ENCODE measurements around the gene BCR.
A peak's percentile ranks its signal among the peaks of the same experiment; 100 is the strongest.
"Not testable (repeated sequence)": the region's sequence is repeated elsewhere in the genome, so short reads cannot be mapped to it uniquely, and the experiment has no call there.

Gene BCR

DNA sequence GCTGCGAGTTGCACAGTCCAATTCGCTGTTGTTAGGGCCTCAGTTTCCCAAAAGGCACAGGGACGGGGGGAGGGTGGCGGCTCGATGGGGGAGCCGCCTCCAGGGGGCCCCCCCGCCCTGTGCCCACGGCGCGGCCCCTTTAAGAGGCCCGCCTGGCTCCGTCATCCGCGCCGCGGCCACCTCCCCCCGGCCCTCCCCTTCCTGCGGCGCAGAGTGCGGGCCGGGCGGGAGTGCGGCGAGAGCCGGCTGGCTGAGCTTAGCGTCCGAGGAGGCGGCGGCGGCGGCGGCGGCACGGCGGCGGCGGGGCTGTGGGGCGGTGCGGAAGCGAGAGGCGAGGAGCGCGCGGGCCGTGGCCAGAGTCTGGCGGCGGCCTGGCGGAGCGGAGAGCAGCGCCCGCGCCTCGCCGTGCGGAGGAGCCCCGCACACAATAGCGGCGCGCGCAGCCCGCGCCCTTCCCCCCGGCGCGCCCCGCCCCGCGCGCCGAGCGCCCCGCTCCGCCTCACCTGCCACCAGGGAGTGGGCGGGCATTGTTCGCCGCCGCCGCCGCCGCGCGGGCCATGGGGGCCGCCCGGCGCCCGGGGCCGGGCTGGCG lies at the start of gene BCR:
Gene BCR, plus strand, starts transcription at position 209 of the 592 bp plus-strand sequence. CDS start 452 bp downstream, outside the sequence.
- DNase-seq (peak; percentile 70), ATAC-seq (peak; percentile 39)

DNA sequence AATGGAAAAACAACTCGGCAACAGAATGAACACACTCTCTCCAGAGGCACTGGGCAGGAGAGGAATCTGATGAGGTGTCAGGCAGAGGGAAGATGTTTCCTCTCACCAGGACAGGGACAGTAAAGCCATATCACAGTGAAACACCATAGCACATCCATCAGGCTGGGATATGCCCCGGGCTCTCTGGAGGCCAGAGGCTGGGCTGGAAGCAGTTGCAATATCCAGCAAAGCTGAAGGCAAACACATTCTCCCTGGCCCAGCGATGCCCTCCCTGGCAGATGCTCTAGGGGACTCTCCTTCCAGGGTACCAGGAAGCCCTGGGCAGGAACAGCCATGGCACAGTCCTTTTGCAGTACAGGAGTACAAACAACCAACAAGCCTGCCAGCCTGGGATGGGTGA lies 49.6 kb upstream of the BCR start:
- DNase-seq (no peak), ATAC-seq (no peak)

DNA sequence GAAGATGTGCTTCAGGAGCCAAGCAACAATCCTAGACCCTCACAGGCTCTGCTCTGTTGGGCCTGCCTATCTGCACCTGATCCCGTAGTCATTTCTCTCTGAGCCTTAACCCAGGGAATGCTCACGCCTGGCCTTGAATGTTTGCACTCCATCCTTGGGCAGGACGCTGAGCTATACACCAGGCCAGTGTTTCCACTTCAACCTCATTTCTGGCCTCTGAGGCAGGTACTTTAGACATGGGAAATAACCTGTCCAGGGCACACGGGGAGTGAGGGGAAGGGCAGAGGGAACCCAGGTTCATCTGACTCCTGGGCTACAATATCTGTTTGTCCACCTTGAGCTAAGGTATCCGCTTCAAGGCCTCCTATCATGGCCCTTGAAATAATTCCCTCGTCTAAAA lies 48.4 kb upstream of the BCR start:
- ATAC-seq (no peak), DNase-seq (no peak)

DNA sequence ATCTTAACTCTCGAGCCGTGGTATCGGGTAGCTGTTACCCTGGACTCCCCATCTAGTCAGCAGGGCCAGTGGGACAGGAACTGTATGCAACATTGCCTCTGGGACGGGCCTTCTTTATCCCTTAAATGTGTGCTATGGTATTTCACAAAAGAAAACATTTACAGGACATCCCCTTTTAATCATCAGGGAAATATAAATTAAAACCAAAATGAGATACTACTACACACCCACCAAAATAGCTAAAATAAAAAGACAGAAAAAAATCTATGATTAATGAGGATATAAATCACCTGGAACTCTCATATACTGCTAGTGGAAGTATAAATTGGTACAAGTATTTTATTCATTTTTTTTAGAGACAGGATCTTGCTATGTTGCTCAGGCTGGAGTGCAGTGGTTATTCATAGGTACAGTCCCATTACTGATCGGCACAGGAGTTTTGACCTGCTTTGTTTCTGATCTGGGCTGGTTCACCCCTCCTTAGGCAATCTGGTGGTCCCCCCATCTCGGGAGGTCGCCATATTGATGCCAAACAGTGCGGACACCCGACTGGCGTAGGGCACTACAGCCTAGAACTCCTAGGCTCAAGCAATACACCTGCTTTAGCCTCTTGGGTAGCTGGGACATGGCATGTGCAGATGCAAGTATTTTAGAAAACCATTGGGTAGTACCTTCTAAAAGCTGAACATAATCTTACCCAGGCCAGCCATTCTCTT lies 47.8 kb upstream of the BCR start:
- DNase-seq (no peak), ATAC-seq (no peak)

DNA sequence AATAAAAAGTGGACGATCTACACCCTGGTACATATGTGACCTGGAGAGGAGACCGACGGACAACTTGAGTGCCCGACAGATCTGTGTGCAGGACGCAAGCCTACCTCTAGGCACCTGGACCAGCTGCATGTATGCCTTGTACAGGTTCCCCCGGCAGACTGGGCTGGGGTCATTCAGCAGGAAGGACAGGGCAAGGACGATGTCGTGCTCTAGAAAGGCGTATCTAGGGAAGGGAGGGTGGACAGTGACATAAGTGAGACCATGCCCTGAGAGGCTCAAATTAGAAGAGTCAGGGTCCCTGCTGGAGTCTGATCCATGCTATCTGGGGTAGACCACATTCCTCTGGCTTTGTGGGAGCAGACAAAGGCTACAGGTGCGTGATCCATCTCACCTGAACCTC lies 46.4 kb upstream of the BCR start:
- DNase-seq (no peak), ATAC-seq (no peak)

DNA sequence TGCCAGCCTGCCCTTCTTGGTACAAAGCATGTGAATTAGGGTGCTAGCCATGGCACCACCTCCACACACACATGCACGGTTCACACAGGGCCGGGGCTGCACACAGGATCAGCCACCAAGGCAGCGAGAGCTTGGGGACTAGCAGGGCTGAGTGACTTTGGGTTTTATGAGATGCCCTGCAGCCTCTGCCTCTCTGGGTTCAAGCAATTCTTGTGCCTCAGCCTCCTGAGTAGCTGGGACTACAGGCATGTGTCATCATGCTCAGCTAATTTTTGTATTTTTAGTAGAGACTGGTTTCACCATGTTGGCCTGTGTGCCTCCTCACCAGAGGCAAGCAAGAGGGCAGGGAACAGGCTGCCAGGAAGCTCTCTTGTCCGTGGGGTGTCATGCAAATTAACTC lies 43.3 kb upstream of the BCR start:
- not testable (repeated sequence) for DNase-seq

DNA sequence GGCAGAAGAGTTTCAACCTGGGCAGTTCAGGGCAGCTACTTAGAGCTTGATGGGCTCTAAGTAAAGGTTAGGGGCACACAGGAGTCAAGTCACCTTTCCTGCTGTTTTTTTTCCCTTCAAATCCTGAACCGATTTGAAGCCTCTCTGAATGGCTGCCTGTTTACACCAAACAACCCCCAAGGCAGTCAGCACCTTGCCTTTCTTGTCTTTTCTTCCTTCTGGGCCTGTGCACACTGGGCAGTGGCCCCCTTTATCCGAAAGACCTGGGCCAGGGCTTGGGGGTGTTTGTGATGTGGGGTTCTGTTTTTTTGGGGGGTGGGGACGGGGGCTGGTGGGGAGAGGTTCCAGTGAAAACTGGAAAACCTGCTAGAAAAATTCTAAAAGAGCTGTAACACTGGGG lies 42.8 kb upstream of the BCR start:
- no peak for DNase-seq
- ATAC-seq, result no peak

More for the DNA sequence above, 43.3 kb upstream of the BCR start:
- ATAC-seq, result not testable (repeated sequence)

DNA sequence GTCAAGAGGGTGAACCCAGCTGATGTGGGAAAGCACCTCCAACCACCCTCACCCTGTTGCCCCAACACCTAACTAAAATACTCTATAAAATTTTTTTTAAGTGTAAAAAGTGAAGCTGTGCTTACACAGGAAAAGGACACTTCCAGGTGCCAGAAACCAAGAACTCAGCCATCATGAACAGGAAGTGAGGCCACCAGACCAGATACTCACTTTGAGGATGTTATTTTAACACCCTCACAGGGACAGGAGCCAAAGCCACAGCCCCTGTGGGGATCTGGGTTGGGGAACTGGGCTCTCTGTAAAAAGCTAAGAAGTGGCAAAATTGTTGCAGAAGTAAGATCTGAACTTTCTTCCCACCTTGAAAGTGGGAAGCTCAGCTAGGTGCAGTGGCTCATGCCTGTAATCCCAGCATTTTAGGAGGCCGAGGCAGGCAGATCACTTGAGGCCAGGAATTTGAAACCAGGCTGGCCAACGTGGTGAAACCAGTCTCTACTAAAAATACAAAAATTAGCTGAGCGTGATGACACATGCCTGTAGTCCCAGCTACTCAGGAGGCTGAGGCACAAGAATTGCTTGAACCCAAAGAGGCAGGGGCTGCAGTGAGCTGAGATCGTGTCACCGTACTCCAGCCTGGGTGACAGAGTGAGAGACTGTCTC lies 42.3 kb upstream of the BCR start:
- ATAC-seq (peak; percentile 34), DNase-seq (peak; percentile 41)

DNA sequence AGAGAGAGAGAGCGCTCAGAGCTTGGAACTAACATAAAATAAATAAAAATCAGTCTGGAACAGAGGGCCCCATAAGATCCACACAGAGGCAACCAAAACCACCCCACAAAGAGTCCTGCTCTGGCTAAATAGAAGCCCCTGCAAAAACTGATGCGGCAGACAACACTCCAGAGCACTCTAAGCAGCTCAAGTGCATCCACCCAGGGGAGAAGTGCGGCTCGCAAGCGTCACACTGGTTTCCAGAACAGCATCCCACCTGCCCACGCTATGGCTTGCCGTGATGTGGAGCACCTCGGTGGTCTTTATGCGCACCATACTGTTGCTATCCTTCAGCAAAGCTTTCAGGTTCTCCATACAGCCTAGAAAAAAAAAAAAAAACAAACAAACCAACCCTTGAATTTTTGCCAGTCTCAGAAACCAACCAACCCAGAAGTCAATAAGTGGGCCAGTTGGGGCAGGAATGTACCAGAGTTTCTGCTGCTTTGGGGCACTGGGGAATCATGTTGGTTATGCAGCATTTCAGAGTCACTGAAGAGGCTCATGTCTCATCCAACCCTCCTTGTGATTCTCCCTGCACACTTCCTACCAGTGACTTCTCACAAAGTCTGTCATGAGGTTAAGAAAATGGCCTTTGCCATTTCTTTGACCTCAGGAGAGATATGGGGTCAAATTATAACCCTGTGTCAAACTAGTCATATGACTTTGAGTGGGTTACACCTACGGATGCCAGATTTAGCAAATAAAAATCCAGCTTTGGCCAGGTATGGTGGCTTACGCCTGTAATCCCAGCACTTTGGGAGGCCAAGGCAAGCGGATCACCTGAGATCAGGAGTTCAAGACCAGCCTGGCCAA lies 41.5 kb upstream of the BCR start:
- DNase-seq, result no peak

DNA sequence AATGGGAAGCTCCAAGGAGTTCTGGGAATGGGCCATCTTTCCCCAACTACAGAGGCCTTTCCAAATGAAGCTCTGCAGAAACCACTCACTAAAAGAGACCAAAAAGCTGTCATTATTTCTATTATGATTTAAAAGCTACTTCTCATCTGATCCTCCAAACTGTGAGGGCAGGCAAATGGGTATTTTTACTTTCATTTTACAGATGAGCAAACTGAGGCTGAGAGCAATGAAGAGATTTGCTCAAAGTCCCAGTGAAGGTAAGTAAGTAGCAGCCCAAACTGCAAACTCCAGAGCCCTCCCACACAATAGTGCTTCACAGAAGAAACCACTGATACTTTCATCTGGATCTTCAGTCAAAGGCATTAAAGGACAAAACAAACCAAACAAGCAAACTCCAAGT lies 39.9 kb upstream of the BCR start:
- DNase-seq (no peak), ATAC-seq (no peak)

More for the DNA sequence above, 41.5 kb upstream of the BCR start:
- ATAC-seq, result no peak

DNA sequence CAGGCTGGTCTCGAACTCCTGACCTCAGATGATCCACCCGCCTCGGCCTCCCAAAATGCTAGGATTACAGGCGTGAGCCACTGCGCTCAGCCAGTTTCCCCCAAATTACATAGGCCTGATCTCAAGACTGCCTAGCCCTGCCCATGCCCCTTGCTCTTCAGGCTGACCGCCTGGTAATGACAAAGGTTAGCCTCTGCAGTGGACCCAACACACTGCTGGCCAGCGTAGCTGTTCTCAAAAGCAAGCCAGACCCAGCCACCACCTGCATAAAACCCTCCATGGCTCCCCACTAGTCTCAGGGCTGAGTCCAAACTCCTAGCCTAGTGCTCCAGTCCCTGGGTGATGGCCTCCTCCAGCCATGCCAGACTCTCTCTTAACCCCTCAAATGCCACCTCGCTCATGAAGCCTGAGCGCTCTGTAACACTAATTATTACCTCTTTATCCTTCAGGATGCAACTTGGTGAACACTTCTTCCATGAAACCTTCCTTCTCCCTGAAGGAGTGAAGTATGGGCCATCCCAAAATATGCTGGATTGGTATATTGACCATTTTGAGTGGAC lies 37.7 kb upstream of the BCR start:
- no peak for DNase-seq
- ATAC-seq, result no peak

DNA sequence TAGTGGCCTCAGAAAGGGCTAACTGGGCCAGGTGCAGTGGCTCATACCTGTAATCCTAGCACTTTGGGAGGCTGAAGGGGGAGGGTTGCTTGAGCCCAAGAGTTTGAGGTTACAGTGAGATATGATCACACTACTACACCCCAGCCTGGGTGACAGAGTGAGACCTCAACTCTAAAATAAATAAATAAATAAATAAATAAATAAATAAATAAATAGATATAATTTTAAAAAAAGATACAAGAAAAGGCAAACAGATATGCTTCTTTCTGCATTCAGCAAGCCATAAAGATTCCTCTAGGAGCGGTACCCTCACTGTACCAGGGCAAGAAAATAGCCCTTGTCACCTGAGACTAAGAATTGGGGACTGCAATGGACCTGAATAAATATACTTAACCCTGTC lies 37.2 kb upstream of the BCR start:
- DNase-seq, result no peak
- ATAC-seq, result no peak

DNA sequence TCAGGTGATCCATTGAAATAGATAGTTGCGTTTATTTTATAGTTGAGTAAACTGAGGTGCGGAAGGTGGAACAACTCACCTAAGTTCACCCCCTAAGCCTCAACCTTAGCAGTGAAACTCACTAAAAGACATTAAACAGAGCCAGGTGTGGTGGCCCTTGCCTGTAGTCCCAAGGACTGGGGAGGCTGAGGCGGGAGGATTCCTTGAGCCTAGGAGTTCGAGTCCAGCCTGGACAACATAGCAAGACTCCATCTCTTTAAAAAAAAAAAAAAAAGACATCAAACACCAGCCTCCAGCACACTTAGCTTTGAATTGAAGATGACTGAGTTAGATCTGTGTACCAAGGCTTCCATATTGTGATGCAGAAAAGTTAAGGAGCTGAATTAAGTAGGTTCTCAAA lies 35.9 kb upstream of the BCR start:
- DNase-seq (no peak), ATAC-seq (no peak)

DNA sequence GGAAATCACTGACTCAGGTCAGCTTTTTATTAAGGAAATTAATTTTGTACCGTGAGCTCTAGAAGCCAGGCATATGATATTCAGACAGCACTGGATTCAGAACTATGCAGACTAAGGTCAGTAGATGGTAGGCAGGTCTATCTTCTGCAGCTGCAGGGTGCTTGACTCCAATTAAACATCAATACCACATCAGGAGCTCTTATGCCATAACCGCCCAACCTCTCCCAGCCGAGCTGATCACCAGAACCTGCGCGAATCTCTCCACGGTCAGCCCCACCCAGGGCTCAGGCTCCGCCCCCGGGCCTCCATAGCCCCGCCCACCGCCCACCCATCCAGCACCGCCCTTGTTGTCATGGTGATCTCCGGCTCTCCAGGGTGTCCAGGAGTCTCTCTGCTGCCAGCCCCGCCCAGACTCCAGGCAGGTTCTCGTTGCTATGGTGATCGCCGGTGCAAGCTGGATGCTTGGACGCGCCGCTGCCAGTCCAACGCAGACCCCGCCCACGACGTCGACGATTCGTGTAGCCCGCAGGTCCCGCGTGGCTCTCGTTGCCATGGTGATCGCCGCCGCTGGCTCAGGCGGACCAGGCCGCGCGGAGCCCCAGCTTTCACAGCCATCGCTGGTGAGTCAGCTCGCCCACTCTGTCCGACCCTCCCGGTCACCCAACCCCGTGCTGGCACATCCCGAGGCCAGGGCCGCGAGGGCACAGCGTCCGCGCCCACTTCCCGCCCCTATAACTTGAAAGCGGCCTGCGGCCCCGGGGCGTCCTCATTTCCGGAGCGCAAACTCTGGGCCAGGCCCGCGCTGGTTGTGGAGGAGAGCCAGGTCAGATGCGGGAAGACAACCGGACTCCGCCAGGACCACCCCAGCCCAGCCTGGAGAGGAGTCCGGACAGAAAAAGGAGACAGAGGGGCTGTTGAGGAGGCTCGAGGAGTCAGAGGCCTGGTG lies 35.1 kb upstream of the BCR start, which contains the start of gene RAB36:
Gene RAB36, plus strand, starts transcription at position 546 of the 946 bp plus-strand sequence. CDS start 1,140 bp downstream, outside the sequence.
- DNase-seq (peak; percentile 86), ATAC-seq (peak; percentile 49)

DNA sequence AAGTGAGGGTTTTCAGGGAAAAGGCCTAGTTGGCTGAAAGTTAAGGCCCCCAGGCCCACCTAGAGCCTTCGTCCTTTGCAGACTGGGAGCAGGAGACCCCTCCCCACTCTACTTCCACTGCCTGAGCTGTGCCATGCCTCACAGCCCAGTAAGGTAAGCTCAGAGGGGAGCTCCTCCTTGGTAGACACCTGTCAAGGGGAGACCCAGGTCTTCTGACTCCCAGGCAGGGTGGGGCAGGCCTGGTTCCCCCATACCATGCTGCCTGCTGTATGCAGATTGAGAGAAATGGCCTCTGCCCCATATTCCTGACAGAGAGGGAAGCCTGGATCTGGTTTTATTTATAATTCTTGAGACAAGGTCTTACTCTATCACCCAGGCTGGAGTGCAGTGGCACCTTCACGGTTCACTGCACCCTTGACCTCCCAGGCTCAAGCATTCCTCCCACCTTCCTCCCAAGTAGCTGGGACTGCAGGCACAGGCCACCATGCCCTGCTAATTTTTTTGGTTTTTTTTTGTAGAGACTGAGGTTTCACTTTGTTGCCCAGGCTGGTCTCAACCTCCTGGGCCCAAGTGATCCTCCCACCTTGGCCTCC lies 34.3 kb upstream of the BCR start:
- no peak for ATAC-seq
- no peak for DNase-seq

DNA sequence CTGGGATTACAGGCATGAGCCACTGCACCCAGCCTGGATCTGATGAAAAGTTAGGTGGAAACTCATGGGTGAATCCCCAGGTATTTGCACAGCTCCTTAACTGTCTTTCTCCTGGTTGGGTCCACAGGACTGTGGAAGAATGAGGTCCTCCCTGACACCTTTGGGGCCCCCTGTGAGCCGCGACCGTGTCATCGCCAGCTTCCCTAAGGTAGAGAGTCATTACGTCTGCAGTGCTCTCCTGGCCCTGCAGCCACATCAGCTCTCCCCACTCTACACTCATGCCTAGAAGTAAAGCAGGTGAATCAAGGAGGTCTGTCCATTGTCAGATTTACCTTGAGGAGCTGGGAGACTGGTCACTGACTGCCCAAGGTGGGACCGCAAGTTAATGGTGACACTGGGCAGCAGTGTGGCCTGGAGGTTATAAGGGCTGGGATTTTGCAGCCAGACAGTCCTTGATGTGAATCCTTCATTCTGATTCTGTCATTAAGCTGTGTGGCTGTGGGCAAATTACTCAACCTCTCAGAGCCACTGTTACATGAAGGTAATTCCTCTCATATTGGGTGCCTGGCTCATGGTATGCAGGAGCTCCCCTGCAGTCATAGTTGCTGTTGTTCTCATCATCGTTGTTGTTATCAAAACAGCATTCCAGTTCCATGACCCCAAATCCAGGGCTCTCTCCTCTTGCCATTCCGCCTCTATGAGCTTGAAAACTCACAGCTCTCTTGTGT lies 33.7 kb upstream of the BCR start:
- no peak for DNase-seq
- no peak for ATAC-seq

DNA sequence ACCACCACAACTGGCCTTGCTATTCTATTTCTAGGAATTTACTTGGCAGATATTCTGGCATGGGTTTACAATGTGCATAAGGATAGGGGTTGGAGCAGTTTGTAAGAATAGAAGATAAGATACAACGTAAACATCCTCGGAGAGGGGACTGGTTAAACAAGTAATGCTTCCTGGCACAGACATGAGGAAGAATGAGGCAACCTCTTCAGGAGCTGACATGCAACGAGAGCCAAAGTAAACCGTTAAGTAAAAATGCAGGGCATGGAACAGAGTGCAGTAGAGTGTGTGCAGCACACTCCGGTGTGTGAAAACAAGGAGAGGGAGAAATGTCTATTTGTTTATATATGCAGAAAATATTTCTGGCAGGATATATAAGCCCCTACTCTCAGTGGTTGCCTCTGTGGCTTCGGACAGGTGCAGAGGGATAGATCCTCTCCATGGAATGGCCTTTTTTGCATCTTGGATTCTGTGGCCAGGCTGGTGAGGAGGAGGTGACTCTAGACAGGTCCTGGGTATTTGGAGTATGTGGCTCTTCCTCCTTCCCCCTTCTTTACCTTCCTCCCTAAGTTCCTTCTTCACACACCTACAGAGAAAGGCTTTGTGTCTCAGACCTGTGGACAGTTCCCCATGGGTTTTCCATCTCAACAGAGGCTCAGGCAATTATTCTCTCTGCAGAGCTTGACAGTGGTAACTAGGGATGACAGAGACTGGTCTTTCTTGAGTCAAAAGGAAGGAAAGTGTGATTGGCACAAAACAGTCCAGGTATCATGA lies 32.5 kb upstream of the BCR start:
- DNase-seq (no peak), ATAC-seq (no peak)

DNA sequence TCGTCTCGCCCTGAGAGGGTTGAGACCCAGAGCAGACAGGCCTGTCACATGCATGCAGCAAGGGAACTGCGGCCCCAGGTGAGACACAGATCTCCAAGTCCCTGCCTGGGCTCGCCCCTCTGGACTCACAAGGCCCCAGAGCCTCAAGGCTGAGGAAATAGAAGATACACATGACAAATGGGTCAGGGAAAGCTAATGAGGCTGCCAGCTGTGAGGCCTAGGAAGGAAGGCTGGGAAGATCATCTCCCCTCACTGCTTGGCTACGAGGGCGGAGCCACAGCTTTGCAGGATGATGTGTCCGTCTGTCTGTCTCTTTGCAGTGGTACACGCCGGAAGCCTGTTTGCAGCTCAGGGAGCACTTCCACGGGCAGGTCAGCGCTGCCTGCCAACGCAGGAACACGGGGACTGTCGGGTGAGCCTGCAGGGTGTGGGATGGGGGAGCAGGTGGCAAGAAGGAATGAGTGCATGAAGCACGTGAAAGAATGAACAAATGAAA lies 30.5 kb upstream of the BCR start:
- no peak for ATAC-seq

DNA sequence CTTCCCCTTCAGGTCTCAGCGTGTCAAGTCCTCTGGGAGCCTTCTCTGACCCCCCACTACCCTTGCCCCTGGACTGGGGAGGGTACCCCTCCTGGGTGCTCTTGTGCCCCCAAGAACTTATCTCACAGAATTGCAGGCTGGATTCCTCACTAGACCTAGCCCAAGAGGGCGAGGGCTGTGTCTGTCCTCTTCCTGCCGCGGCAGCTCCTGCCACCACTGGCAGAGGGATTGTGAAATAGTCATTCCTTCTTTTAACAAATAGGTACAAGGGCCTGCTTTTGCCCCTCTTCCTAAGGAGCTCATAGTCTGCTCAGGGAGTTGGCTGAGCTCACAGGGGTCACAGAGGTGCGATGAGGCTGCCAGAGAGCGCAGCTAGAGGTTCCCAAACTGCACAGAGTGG lies 29.5 kb upstream of the BCR start:
- DNase-seq (no peak), ATAC-seq (no peak)

More for the DNA sequence above, 30.5 kb upstream of the BCR start:
- no peak for DNase-seq

Measured in stimulated activated naive CD8-positive, alpha-beta T cell treated with anti-CD3 and anti-CD28 coated beads, Interleukin-15, Interleukin-2, amounts not matched to agents 100 U/mL and 50 U/mL, for 24 hours (primary cell).